AG20443 (cell line): ENCODE results near the gene KDM1B.

Experiments
- DNase-seq: peaks from one replicate; pipeline ENCODE4 v3.0.0; 2012; ENCODE audit warnings: low spot score, mixed read lengths

KDM1B gene, protein sequence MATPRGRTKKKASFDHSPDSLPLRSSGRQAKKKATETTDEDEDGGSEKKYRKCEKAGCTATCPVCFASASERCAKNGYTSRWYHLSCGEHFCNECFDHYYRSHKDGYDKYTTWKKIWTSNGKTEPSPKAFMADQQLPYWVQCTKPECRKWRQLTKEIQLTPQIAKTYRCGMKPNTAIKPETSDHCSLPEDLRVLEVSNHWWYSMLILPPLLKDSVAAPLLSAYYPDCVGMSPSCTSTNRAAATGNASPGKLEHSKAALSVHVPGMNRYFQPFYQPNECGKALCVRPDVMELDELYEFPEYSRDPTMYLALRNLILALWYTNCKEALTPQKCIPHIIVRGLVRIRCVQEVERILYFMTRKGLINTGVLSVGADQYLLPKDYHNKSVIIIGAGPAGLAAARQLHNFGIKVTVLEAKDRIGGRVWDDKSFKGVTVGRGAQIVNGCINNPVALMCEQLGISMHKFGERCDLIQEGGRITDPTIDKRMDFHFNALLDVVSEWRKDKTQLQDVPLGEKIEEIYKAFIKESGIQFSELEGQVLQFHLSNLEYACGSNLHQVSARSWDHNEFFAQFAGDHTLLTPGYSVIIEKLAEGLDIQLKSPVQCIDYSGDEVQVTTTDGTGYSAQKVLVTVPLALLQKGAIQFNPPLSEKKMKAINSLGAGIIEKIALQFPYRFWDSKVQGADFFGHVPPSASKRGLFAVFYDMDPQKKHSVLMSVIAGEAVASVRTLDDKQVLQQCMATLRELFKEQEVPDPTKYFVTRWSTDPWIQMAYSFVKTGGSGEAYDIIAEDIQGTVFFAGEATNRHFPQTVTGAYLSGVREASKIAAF

DNA sequence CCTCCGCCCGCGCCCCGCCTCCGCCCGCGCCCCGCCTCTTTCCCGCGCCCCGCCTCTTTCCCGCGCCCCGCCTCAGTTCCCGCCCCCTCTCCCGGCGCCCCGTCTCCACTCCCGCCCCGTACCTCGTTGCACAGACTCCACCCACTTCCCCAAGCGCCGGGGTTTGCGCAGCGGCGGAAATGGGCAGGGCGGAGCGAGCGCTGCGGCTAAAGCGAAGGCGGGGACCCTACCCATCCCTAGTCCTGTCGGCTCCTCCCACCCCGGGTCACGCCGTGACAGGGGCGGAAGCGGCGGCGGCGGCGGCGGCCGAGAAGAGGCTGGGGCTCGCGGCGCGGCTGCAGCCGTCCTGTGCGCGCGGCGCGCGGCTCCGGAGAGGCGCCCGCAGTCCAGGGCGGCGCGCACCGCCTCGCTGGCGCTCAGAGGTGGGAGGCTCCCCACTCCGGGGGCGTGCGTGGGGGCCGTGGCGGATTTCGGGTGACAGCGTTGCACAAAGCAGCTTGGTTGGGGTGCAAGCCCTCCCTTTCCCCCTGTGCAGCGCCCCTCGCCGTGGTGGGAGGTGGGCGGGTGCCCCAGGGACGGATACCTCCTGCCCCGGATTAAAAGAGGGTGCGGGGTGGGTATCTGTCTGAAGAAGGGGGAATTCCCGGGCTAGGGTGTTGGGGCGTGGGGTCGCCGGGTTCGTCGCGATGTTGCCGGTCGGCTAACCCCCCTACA is at the start of gene KDM1B:
TSS of gene KDM1B (plus strand) at position 273 of the 714 bp plus-strand sequence. CDS start 4,474 bp downstream, outside the sequence.
- peak; percentile 100 for DNase-seq

DNA sequence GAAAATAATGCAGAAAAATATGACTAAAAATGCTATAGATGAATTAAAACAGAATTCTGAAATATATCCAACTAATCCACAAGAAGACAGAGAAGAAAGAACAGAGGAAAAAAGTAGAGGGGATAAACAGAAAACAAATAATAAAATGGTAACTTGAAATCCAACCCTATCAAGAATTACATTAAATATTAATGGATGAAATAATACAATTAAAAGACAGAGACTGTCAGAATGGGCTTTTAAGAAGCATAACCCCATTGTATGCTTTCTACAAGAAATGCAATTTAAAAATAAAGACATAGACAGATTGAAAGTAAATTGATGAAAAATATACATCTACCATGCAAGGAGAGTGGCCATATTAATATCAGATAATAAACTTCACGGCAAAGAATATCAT is 48.2 kb upstream of the KDM1B start:
- DNase-seq, result no peak

DNA sequence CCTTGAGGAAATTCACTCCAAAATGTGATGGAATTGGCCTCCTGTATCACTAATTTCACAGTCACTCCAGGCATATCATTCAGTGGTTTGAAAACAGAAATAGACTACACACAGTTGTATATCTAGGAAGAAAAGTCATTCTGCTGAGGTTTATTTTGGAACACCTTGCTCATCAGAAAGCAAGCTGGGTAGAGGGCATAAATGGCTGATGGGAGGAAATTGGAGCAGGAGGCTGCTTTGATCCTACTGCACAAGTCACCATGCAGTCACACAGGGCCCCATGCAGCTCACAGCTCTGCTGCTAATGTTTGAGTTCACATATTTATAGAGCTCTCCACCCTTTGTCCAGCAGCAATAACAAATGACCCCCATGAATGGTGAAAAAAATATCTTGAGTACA is 45.1 kb upstream of the KDM1B start:
- DNase-seq, result no peak

GRCh38 chr6:18115356-18115755 is 39.9 kb upstream of the KDM1B start:
- no peak for DNase-seq

DNA sequence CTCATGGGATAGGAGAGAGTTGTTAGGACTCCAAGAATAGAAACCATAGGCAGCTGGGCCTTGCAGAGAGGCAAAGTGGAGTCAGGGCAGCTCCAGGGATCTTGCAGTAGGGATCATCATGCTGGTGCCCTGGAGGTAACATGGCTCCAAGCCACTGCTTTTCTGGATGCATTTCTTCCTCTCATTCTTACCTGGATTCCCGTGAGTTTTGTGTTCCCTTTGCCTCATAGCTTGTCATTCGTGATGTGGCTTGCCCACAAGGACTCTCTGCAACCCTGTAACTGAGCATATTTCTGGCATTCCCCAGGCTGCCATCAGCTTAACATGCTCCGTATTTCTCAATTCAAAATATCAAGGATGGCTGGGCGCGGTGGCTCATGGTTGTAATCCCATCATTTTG is 38.1 kb upstream of the KDM1B start:
- DNase-seq, result no peak

DNA sequence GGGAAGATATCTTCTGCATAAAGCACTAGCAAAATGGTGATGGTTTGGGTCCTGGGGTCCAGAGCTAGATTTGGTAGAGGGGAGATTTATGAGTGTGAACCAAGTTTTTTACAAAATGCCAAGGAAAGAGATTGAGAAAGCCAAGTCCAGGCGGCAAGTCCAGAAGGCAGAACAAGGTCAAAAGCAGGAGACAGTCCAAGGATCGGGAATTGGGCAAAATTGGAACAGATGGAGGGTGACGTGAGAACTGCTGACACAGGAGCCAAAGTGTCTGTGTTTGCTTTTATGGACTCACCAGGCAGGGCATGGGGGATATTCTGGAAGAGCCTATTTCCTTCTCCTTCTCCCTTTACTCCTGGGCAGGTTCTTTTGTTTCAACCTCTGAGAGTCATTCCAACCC is 36.9 kb upstream of the KDM1B start:
- DNase-seq, result peak; percentile 43

DNA sequence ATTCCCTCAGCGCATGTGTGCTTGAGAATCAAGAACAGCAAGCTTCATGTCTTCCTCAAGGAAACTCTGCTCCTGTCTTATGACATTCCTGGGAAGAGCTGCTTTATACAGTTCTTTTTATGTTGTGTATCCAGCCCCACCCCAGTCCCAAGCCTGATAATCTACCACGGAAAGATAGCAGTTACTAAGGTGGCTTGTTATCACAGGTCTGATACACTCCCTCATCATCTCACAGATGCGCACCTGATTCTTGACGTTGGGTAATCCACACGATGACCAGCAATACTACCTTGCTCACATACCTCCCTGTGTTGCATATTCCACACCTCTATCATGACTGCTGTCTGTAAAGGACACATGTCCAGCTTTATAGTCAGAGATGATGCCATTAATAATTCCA is 36.0 kb upstream of the KDM1B start:
- no peak for DNase-seq

GRCh38 chr6:18121580-18122127 is 33.6 kb upstream of the KDM1B start:
- DNase-seq, result no peak

DNA sequence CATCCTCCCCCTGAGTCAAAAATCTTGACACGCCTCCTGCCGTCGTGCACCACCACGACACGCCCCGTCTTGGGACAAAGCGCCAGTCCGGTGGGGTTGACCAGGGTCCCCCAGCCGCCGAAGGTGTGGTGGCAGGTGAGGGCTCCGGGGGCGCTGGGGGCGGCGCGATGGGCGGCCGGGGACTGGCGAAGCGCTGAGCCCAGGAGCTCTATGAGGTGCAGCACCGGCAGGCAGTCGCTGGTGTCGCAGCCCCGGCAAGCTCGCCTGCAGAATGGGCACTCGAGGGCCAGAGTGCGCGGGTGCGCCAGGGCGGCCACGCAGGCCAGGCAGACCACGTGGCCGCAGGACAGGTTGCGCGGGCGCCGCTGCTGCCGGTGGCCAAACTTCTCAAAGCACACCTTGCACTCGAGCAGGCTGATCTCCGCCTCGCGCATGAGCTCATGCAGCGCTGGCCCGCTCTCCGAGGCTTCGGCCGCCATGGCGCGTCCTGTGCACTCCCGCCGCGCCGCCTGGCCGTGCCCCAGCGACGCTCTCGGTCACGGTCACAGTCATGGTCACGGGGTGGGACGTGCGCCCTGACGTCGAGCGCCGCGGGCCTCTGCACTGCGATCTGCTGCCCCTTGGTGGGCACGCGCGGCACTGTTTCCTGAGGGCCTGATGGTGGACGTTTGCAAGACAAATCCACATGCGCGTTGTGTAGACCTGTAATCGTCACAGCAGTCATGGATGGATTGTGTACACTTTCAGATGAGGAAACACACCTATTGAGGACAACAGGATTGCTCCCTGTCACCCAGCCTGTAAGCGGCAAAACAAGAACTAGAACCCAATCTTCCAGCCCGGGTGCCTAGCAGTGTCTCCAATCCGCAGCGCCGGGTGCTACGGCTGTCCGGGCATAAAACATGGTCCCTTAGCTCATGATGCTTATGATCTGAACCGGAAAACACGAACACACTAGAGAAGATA is 32.8 kb upstream of the KDM1B start, which contains the start of gene NHLRC1:
TSS of gene NHLRC1 (minus strand) at position 550 of the 966 bp plus-strand sequence. CDS start at position 479, 71 bp downstream.
- DNase-seq, result peak; percentile 95

GRCh38 chr6:18126121-18126520 is 29.1 kb upstream of the KDM1B start:
- DNase-seq, result peak; percentile 32

DNA sequence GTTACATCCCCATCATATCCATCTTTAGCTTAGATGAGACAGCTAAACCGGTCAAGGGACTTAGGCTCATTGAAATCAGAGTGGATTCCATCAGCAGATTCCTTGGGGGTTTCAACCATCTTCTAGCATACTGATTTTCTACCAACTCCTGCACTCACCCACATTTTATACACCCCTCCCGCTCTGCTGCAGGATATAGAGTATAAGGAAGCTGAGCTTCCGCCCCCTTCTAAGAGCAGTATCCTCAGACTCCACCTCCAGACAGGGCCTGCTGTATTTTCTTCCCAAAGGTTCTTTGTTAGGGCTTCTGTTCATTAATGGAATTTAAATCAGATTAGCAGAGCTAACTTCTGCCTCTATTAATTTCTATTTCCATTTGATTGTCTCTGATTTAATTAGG is 22.9 kb upstream of the KDM1B start:
- DNase-seq, result no peak

- no peak for DNase-seq
These were observed 20.1 kb upstream of the KDM1B start for GRCh38 chr6:18135171-18135570.

GRCh38 chr6:18136260-18136659 is 19.0 kb upstream of the KDM1B start:
- no peak for DNase-seq

DNA sequence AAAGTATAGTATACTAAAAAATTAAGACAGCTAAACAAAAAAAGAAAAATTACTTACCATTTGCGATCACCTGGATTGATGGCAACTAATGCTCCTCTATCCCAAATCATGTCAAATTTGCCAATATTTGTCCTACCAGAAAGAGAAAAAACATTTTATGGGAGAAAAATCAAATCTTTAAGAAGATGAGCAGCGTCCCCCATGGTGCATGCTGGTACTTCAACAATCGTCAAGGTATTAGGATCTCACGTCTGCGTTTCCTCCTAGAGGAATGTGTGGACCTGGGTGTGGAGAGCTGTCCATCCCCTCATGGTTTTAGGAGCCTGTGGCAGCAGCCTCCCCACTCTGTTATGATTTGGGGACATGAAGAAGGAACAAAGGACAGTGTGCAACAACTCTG is 16.3 kb upstream of the KDM1B start:
- DNase-seq, result no peak

DNA sequence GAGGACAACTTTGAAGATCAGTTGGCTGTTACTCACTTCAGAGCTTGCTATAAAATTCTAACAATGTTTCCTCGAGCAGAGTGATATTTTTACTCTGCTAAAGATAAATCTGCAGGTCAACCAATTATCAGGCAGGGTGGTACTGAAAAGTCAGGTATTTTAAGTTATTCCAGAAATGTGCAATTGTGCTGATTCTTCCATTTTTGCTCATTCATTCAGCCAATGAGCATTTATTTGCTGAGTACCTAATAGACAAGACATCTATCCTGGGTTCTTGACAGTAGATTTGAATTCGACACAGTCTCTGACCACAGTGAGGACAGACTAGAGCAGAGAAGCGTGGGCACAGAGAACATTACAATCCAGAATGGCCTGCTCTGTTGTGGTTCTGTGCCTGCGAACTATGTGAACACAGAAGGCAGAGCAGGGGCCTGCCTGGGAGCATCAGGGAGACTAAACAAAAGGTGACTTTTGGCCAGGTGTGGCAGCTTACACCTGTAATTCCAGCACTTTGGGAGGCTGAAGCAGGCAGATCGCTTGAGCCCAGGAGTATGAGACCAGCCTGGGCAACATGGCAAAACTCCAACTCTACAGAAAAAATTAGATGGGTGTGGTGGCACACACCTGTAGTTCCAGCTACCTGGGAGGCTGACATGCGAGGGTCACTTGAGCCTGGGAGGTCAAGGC is 15.1 kb upstream of the KDM1B start:
- no peak for DNase-seq

GRCh38 chr6:18141805-18142590 is 13.2 kb upstream of the KDM1B start:
- no peak for DNase-seq

DNA sequence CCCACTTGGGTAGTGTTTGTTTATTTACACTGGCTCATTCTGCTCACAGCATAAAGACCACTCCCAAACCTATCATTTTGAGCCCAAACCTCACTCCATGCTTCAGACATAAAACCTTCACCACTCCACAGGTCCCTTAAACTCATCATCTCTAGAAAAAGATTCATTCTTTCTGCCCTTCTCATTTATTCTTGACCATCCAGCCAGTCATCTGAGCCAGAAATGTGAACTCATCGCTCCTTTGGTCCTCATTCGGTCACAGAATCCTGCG is 12.7 kb upstream of the KDM1B start:
- DNase-seq, result no peak

DNA sequence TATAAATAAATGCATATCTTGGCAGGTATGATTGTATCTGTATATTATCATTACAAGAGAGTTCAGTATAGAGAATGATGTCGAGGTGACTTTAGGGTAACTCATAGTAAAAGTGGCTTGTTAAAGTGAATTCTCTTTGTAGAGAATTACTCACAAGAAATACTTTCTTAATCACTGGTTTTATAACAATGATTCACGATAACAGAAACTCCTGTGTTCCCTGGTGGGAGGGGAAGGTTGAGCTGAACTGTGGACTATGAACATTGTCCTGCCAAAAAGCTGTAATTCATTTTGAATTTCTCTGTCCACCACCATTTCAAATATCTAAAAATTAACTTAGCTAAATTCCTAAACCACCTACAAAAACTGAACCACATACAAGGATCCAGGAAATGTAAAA is 8.1 kb upstream of the KDM1B start:
- DNase-seq, result peak; percentile 58

DNA sequence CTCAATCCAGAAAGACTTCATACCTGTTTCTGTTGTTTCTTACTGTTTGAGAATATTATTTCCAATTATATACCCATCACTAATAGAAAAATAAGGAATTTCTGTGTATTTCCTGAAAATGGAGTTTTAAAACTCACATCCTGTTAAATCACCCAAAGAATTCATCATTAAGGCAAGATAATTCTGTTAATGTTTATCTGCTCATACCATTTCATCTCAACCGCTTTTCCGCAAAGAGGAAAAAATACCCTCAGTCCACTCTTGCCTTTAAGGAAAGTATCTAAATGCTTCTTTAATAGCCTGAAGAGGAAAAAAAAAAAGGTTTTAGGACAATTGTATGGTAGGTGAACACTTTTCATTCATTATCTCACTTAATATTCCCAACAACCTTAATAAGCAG is 7.6 kb upstream of the KDM1B start:
- no peak for DNase-seq
